ENCODE data around the gene NELFB. TPM values are rescaled to one million over a fixed set of nuclear protein-coding genes. Genes with fewer than 3 reads are reported as not detected.

Gene NELFB
- total and polyA plus RNA-seq, 9 of the 15 experiments (the other 6 are each of a cell fraction or from before 2014, with no cell fraction given), result 0.24 to 84.0 (median 29.7) TPM

DNA sequence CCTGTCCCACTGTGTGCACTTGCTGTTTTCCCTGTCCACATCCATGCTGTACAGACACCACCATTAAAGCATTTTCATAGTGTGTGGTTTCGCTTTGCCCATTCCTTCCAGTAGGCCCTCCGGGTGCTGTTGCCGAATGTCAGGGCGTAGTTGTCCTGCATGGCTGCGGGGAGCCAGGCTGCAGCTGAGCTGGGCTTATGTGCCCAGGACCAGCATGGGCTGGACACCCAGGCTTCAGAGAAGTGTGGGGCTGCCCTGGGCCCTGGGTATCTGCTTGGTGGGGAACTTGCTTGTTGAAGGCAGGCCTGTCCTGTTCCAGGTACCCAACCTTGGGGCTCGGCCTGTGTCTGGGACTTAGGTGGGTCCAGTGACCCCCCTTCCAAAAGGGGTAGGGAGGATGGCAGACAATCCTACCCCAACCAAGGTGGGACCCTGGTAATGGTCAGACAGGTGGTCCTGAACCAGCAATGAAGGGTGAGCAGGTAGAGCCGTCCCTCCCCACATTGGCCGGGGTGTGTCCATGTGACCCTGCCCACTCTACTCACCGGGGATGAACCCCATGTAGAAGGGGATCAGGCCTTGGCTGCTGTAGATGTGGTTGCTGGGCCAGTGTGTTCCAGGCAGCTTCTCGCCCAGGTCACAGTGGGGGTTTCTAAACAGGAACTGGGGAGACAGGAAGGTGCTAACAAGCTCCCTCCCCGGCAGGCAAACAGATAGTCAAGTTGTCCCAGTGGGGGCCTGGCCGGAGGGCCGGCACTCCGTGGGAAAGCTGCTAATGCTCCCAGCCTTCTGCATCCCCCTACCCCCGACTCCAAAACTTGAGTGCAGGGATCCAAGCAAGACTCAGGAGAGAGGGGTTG, 11.3 kb upstream of the NELFB start:
- POLR2A ChIA-PET, result interaction anchor here (0.6 to 6.5 kb wide), 17 partner anchors 10 to 483 kb away, joined by 3 to 221 read pairs (median 4); partner anchors contain the start of genes EXD3, NELFB, NOXA1 and STPG3
- Histone ChIP-seq H3K9me3 (replicated peaks; ENCODE audit: control insufficient read depth, insufficient read depth, low read depth, low read length) (no peaks in the 10 kb centered on the region), H3K27me3 (ENCODE audit: control insufficient read depth in 2 of 2, insufficient read depth in 2 of 2, low read length in 2 of 2) (no peaks in the 10 kb centered on the region), H4K20me1 (replicated peaks; ENCODE audit: control insufficient read depth, insufficient read depth, low read length) (peaks cover 30% of the 10 kb centered on the region), H3K4me1 (replicated peaks in 1 of 2; ENCODE audit: control insufficient read depth in 2 of 2, insufficient read depth in 2 of 2, low read length in 2 of 2) (peaks cover 21 to 79% of the 10 kb centered on the region in 2 experiments; a peak in 4 of 5 replicates), H3K9me1 (ENCODE audit: control insufficient read depth, insufficient read depth, low read length) (peaks cover 4% of the 10 kb centered on the region), H3K4me3 (no peak overlapping the region), H3K36me3 (ENCODE audit: control insufficient read depth, insufficient read depth, low read length) (peaks cover 27% of the 10 kb centered on the region), H3K27ac (ENCODE audit: extremely low read depth, low read depth, low read length) (no peak overlapping the region; the same call in 2 of the 3 replicates), H3K4me2 (ENCODE audit: insufficient read depth, low read length) (peak overlapping the region; percentile 47), H2AFZ (ENCODE audit: low read depth, low read length) (no peak overlapping the region), H3K79me2 (ENCODE audit: control insufficient read depth, insufficient read depth, low read length) (peaks cover 47% of the 10 kb centered on the region), H3K9ac (ENCODE audit: insufficient read depth in 1 of 2, low read depth in 2 of 2, low read length in 2 of 2) (peak overlapping the region; percentile 17 to 100; a peak in 3 of 4 replicates)
- 52% methylated on average over 15 of the region's 15 CpGs for WGBS (ENCODE audit: insufficient coverage, low coverage, missing lambda C conversion rate)
- FAIRE-seq, result peak; percentile 70
- no TSS peak for BruUV-seq (replicated peaks)
- CTCF ChIA-PET (ENCODE audit: low intra/inter-chr PET ratio), result no interaction called here
- intact Hi-C loops (cut with micrococcal nuclease), result loop anchor here (5.0 to 10.0 kb wide), 2 partner anchors 58 to 459 kb away; partner anchors contain the start of gene NRARP
- peak; percentile 8 for ATAC-seq
- peak in 1 of 4 experiments; percentile 41 for DNase-seq (ENCODE audit: extremely low read depth in 1 of 4, low spot score in 3 of 4)
- in situ Hi-C loops (cut with MboI), result loop anchor here (25.0 kb wide), 1 partner anchor 457 kb away; the partner anchor contains the start of genes CCDC183 and TMEM141
- TF ChIP-seq ZNF347 (CRISPR knock-in tag; IDR thresholded peaks at IDR 0.05; ENCODE audit: low read depth), result 0 out of 2 replicates have a peak, but pooled peaks have one; percentile 47
- TF ChIP-seq ESRRB (CRISPR knock-in tag; IDR thresholded peaks at IDR 0.05; ENCODE audit: borderline replicate concordance), result 0 out of 2 replicates have a peak, but pooled peaks have one; percentile 4
- TF ChIP-seq, protein P1, sequence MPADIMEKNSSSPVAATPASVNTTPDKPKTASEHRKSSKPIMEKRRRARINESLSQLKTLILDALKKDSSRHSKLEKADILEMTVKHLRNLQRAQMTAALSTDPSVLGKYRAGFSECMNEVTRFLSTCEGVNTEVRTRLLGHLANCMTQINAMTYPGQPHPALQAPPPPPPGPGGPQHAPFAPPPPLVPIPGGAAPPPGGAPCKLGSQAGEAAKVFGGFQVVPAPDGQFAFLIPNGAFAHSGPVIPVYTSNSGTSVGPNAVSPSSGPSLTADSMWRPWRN (IDR thresholded peaks at IDR 0.05; ENCODE audit: low read depth), result no peak
- TF ChIP-seq FOXA3 (CRISPR knock-in tag; conservative IDR thresholded peaks at IDR 0.05 in 1 of 2, IDR thresholded peaks at IDR 0.05 in 1 of 2), result peak in 1 of 2 experiments; percentile 55; a peak in 1 of 4 replicates
- TF ChIP-seq ZNF354B (CRISPR knock-in tag; IDR thresholded peaks at IDR 0.05), result 0 out of 2 replicates have a peak, but pooled peaks have one; percentile 14
- TF ChIP-seq MYNN (IDR thresholded peaks at IDR 0.05), result peak; percentile 39; the same call in 1 of the 2 replicates
- no peak for TF ChIP-seq MYNN (CRISPR knock-in tag; IDR thresholded peaks at IDR 0.05)
- no peak for TF ChIP-seq EP300 (IDR thresholded peaks at IDR 0.05; ENCODE audit: low read length)
- no peak for TF ChIP-seq TBL1XR1 (IDR thresholded peaks at IDR 0.05; ENCODE audit: low read length in 2 of 2)
- TF ChIP-seq FIP1L1 (IDR thresholded peaks at IDR 0.05; ENCODE audit: low read depth, low read length, poor library complexity, severe bottlenecking), result peak; percentile 1
- TF ChIP-seq SIRT6 (IDR thresholded peaks at IDR 0.05; ENCODE audit: low read depth, low read length), result peak; percentile 95
- TF ChIP-seq, protein P2, sequence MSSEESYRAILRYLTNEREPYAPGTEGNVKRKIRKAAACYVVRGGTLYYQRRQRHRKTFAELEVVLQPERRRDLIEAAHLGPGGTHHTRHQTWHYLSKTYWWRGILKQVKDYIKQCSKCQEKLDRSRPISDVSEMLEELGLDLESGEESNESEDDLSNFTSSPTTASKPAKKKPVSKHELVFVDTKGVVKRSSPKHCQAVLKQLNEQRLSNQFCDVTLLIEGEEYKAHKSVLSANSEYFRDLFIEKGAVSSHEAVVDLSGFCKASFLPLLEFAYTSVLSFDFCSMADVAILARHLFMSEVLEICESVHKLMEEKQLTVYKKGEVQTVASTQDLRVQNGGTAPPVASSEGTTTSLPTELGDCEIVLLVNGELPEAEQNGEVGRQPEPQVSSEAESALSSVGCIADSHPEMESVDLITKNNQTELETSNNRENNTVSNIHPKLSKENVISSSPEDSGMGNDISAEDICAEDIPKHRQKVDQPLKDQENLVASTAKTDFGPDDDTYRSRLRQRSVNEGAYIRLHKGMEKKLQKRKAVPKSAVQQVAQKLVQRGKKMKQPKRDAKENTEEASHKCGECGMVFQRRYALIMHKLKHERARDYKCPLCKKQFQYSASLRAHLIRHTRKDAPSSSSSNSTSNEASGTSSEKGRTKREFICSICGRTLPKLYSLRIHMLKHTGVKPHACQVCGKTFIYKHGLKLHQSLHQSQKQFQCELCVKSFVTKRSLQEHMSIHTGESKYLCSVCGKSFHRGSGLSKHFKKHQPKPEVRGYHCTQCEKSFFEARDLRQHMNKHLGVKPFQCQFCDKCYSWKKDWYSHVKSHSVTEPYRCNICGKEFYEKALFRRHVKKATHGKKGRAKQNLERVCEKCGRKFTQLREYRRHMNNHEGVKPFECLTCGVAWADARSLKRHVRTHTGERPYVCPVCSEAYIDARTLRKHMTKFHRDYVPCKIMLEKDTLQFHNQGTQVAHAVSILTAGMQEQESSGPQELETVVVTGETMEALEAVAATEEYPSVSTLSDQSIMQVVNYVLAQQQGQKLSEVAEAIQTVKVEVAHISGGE (CRISPR knock-in tag; IDR thresholded peaks at IDR 0.05), result peak in 1 of 3 experiments; percentile 34; a peak in 2 of 6 replicates
- TF ChIP-seq, protein P3, sequence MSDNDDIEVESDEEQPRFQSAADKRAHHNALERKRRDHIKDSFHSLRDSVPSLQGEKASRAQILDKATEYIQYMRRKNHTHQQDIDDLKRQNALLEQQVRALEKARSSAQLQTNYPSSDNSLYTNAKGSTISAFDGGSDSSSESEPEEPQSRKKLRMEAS (CRISPR knock-in tag; IDR thresholded peaks at IDR 0.05), result 0 out of 2 replicates have a peak, but pooled peaks have one; percentile 27
- no peak for TF ChIP-seq CTBP1 (IDR thresholded peaks at IDR 0.05; ENCODE audit: borderline replicate concordance)
